Measurements from ENCODE around the gene PDZD2. TPM values are rescaled to one million over a fixed set of nuclear protein-coding genes. Genes with fewer than 3 reads are reported as not detected.
"Not testable (repeated sequence)": the region's sequence is repeated elsewhere in the genome, so short reads cannot be mapped to it uniquely, and the experiment has no call there.

PDZD2 gene
- polyA plus RNA-seq, 6 donors from 2014 or later: 0.05 to 0.24 (median 0.06) TPM; not detected in 1

DNA sequence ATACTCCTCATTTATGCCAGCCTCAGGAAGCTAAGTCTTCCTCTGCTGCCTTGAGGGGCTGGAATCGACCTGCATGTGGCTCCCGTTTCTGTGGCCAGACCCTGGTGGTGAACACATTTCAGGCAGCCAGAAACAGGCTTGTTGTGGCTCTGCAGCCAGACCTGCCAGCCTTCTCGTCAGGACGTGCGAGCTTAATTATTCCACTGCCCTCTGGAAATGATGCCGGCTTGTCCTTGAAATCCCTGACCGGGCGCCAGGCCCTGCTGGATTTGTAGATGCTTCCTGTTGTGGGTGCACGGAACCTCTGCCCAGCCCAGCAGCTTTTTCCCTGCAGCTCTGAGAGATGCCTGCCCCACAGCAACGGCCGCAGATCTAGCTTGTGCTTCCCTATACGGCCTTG is 41.6 kb downstream of the PDZD2 start:
- H3K27ac Mint-ChIP-seq: no peak overlapping the region
- ATAC-seq (ENCODE audit: low read depth in 2 of 2) (no peak), DNase-seq (no peak)
- H3K9me3 Mint-ChIP-seq: peaks cover 0 to 5% (median 0%) of the 10 kb centered on the region in 7 donors
- no peak overlapping the region for H3K4me3 Mint-ChIP-seq
- no peaks in the 10 kb centered on the region for H3K4me1 Mint-ChIP-seq
- peaks cover 0 to 4% (median 0%) of the 10 kb centered on the region in 3 donors for H3K27me3 Mint-ChIP-seq
- H3K36me3 Mint-ChIP-seq: no peaks in the 10 kb centered on the region

DNA sequence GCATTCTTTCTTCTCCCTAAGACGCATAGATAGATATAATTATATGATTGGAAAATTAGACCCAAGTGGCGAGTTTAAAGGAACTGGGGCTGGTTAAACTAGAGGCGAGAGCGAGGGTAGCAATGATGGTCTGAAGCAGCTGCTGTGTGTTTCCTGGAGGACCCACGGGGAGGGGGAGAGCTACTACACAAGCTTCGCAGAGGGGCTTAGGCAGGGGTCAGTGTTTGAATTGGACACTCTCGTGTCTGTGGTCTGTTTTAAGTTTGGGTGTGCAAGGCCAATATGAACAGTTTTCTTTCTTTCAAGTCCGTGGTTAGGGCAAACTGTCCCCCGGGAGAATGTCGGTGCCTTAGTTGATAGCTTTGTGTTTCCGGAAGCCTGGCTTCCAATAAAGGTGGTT is 43.1 kb downstream of the PDZD2 start:
- Mint-ChIP-seq H3K27me3 (peaks cover 0 to 4% (median 0%) of the 10 kb centered on the region in 3 donors), H3K36me3 (no peaks in the 10 kb centered on the region), H3K4me1 (no peaks in the 10 kb centered on the region), H3K4me3 (peak overlapping the region in 1 of 8 donors; percentile 75), H3K27ac (peak overlapping the region in 2 of 6 donors; percentile 8 to 12), H3K9me3 (peaks cover 0 to 1% (median 0%) of the 10 kb centered on the region in 7 donors)
- ATAC-seq (ENCODE audit: low read depth in 2 of 2): no peak
- no peak for DNase-seq

DNA sequence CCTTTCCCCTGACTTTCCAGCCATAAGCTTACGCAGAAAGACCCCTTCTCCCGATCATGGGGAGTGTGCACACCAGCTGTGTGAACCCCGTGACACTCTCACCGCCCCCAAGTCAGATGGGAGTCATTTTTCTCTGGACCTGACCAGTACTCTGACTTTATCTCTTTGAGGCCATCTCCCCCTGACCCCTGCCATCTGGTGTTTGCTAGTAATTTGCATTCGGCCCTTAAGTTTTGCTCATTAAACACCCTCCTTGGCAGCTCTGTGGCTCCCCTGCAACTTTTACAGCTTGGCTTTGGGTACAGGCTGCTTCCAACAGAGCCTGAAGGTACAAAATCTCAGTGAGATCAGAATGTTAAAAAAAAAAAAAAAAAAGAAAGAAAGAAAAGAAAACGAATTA is 43.9 kb downstream of the PDZD2 start:
- H3K27me3 Mint-ChIP-seq: peaks cover 0 to 4% (median 0%) of the 10 kb centered on the region in 3 donors
- no peak overlapping the region for H3K4me3 Mint-ChIP-seq
- no peaks in the 10 kb centered on the region for H3K4me1 Mint-ChIP-seq
- no peaks in the 10 kb centered on the region for H3K36me3 Mint-ChIP-seq
- no peak overlapping the region for H3K27ac Mint-ChIP-seq
- H3K9me3 Mint-ChIP-seq: peaks cover 0 to 1% (median 0%) of the 10 kb centered on the region in 7 donors
- ATAC-seq (ENCODE audit: low read depth in 2 of 2) (no peak), DNase-seq (no peak)

DNA sequence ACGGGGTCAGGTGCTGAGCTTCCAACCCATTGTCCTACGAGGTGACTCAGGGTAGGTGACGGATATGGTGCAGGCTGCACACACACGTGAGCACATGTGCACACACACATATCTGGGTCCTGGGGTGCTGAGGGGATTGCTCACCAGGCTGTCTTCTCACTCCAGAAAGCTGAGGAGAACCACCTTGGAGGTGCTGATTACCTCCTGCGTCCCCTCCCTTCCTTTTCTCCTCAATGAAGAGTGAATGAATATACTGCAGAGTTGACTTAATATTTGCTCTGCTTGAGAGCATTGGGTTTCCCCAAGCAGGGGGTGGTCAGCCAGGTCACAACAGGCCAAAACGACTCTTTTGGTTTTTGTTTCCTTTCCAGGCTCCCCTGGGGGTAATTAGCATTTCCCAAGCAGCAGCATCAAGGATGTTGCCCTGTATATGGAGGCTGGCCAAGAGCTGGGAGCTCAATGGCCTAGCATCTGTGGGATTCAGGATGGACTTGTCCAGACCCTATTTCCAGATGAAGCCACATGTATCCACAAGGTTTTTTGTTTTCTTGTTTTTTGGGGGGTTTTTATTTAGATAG is 49.7 kb downstream of the PDZD2 start:
- ATAC-seq (ENCODE audit: low read depth in 2 of 2) (no peak), DNase-seq (no peak)
- Mint-ChIP-seq H3K36me3 (no peaks in the 10 kb centered on the region), H3K27ac (no peak overlapping the region), H3K27me3 (peaks cover 0 to 4% (median 0%) of the 10 kb centered on the region in 3 donors), H3K4me1 (no peaks in the 10 kb centered on the region), H3K4me3 (no peak overlapping the region), H3K9me3 (peaks cover 0 to 5% (median 2%) of the 10 kb centered on the region in 7 donors)

DNA sequence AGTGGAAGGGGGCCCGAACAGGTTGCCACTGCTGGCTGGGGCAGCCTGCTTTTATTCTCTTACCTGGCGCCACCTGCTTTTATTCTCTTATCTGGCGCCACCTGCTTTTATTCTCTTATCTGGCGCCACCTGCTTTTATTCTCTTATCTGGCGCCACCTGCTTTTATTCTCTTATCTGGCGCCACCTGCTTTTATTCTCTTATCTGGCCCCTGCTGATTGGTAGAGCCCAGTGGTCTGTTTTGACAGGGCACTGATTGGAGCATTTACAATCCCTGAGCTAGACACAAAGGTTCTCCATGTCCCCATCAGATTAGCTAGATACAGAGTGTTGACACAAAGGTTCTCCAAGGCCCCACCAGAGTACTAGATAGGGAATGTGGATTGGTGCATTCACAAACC is 52.5 kb downstream of the PDZD2 start:
- not testable (repeated sequence) for H3K36me3 Mint-ChIP-seq; H3K4me1 Mint-ChIP-seq; H3K9me3 Mint-ChIP-seq; H3K27ac Mint-ChIP-seq; H3K4me3 Mint-ChIP-seq; ATAC-seq (ENCODE audit: low read depth in 2 of 2); H3K27me3 Mint-ChIP-seq; DNase-seq

DNA sequence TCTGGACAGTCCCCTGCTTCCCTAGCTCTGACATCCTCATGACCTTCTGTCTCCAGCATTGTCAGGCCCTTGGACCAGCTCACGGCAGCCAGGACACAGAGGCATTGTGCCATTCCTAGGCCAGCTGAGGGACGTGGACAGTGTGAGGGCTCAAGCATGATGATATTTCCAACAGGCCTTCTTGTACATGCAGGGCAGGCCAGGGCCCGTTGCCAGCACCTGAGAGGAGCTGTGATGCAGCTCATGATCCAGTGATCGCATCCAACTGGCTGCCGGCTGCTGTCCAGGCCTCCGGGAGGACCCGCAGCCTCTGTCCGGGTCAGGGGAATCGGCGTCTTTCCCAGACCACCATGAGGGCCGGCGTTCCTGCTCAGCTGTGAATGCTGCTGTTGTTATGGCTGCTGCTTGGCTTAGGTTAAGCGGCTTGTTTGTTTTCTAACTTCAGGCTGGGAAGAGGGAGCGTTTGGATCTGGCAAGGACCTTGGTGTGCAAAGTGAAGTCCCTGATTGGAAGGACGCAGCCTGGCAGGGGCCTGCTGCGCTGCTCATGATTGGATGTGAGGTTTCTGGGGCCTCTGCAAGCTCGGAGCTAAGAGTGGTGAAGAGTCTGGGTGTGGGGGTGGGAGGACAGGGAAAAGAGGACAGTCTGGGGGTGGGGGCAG is 53.8 kb downstream of the PDZD2 start:
- peak overlapping the region in 1 of 8 donors; percentile 25 for H3K4me3 Mint-ChIP-seq
- ATAC-seq (ENCODE audit: low read depth in 2 of 2) (no peak), DNase-seq (no peak)
- no peaks in the 10 kb centered on the region for H3K36me3 Mint-ChIP-seq
- no peaks in the 10 kb centered on the region for H3K27me3 Mint-ChIP-seq
- peaks cover 0 to 5% (median 2%) of the 10 kb centered on the region in 7 donors for H3K9me3 Mint-ChIP-seq
- no peak overlapping the region for H3K27ac Mint-ChIP-seq
- H3K4me1 Mint-ChIP-seq: no peaks in the 10 kb centered on the region

DNA sequence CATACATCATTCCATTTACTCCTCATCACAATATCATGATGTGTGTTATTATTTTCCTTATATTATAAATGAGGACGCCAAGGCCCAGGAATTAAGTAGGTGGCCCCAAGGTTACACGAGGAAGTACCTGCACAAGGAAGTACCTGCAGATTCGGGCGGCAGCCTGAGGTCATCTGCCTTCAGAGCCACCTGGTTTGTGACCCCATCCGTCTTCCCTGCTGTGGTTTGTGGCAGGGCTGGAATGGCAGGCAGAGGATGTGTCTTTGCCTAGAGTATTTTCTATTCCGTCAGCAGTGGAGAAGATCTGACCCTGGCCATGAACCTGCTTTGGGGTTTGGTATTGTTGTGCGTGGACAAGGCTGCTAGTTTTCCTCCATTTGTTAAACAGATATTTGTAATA is 59.7 kb downstream of the PDZD2 start:
- H3K9me3 Mint-ChIP-seq: peaks cover 0 to 5% (median 1%) of the 10 kb centered on the region in 7 donors
- no peaks in the 10 kb centered on the region for H3K36me3 Mint-ChIP-seq
- H3K27ac Mint-ChIP-seq: peak overlapping the region in 1 of 6 donors; percentile 63
- ATAC-seq (ENCODE audit: low read depth in 2 of 2): no peak
- H3K4me1 Mint-ChIP-seq: no peaks in the 10 kb centered on the region
- no peak for DNase-seq
- peaks cover 0 to 14% (median 14%) of the 10 kb centered on the region in 3 donors for H3K27me3 Mint-ChIP-seq
- H3K4me3 Mint-ChIP-seq: no peak overlapping the region

DNA sequence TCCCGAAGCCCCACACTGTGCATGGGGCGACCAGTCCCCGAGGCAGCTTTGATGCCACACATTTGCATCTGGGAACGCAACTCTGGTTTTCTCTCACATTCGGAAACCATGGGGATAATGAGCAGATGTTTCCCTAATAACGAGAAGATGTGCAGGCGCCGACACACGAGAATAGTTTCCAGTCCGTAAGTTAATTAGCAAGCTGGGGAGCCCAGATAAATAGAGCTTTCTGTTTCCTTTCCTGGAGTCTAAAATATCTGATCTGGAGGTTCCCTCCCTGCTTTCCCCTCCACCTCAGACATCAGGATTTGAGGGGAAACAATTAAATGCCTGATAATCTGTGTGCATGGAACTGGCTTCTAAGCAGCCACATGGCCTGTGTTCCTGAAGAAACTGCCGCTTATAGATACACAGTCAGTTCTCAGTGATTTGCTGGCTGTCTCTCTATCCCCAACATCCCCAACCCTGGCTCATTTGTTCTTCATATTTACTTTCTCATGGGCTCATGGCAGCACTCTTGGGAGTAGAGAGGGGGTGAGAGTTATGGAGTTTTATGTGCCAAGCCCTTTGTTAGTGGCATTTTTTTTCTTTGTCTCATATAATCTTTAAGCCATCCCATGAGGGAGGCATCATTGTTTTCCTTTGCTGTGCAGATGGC is 62.8 kb downstream of the PDZD2 start:
- Mint-ChIP-seq H3K9me3 (peaks cover 0 to 8% (median 5%) of the 10 kb centered on the region in 7 donors), H3K27ac (no peak overlapping the region), H3K36me3 (no peaks in the 10 kb centered on the region), H3K27me3 (peaks cover 0 to 14% (median 14%) of the 10 kb centered on the region in 3 donors), H3K4me3 (no peak overlapping the region), H3K4me1 (no peaks in the 10 kb centered on the region)
- ATAC-seq (ENCODE audit: low read depth in 2 of 2): no peak
- no peak for DNase-seq

DNA sequence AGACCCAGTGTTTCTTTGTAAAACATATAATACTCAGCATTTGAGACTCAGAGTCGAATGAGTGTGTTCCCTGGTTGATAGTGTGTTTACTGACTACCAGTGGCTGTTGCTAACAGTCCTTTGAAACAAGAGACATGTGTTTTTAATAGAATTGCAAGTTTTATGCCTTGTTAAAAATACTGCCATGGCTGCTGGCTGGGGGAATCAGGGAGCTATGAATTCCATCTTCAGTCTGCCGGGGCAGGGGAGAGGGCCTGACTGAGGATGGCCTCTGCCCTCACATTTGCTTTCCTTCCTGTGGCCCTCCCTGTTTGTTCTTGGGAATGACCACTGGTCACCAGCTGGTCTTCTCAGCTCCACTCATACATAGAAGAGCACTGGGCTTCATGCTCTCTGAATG is 63.8 kb downstream of the PDZD2 start:
- ATAC-seq (ENCODE audit: low read depth in 2 of 2): no peak
- H3K27me3 Mint-ChIP-seq: peaks cover 0 to 14% (median 14%) of the 10 kb centered on the region in 3 donors
- DNase-seq: no peak
- no peaks in the 10 kb centered on the region for H3K4me1 Mint-ChIP-seq
- H3K4me3 Mint-ChIP-seq: no peak overlapping the region
- H3K9me3 Mint-ChIP-seq: peaks cover 0 to 8% (median 5%) of the 10 kb centered on the region in 7 donors
- no peaks in the 10 kb centered on the region for H3K36me3 Mint-ChIP-seq
- no peak overlapping the region for H3K27ac Mint-ChIP-seq

DNA sequence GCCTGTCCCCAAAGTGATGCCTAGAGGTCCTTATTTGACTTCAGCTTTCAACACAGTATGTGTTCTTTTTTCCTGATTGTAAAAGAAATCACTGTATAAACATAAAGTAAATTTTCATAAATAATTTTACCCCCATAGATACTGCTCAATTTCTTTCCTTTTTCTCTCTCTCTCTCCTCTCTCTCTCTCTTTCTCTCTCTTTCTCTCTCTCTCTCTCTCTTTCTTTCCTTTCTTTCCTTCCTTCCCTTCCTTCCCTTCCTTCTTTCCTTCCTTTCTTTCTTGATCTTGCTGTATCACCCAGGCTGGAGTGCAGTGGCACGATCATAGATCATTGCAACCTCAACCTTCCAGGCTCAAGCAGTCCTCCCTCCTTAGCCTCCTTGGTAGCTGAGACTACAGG is 64.8 kb downstream of the PDZD2 start:
- no peaks in the 10 kb centered on the region for H3K36me3 Mint-ChIP-seq
- H3K4me3 Mint-ChIP-seq: no peak overlapping the region
- H3K27me3 Mint-ChIP-seq: peaks cover 0 to 14% (median 14%) of the 10 kb centered on the region in 3 donors
- H3K4me1 Mint-ChIP-seq: no peaks in the 10 kb centered on the region
- no peak overlapping the region for H3K27ac Mint-ChIP-seq
- ATAC-seq (ENCODE audit: low read depth in 2 of 2) (no peak), DNase-seq (no peak)
- peaks cover 0 to 8% (median 5%) of the 10 kb centered on the region in 7 donors for H3K9me3 Mint-ChIP-seq

DNA sequence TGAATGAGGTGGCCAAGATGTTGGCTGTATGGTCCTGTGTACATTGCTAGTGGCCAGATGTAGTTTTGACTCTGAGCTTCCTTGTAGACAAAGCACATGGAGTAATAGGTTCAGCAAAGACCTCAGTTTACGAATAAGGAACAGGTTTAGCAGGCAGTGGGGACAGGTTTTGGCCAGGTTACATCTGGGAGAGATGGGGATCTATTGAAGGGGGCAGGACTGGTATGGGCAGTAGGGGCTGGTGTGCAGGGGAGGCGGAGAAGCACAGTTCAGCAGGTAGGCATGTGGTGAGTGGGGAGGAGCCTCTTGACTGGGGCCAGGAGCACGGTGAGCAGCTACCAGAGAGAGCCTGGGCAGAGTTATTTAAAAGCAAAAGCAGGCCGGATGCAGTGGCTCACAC is 67.3 kb downstream of the PDZD2 start:
- ATAC-seq (ENCODE audit: low read depth in 2 of 2) (no peak), DNase-seq (no peak)
- Mint-ChIP-seq H3K27me3 (peaks cover 0 to 10% (median 5%) of the 10 kb centered on the region in 3 donors), H3K9me3 (peaks cover 0 to 8% (median 3%) of the 10 kb centered on the region in 7 donors), H3K4me3 (no peak overlapping the region), H3K36me3 (no peaks in the 10 kb centered on the region), H3K4me1 (no peaks in the 10 kb centered on the region), H3K27ac (no peak overlapping the region)

DNA sequence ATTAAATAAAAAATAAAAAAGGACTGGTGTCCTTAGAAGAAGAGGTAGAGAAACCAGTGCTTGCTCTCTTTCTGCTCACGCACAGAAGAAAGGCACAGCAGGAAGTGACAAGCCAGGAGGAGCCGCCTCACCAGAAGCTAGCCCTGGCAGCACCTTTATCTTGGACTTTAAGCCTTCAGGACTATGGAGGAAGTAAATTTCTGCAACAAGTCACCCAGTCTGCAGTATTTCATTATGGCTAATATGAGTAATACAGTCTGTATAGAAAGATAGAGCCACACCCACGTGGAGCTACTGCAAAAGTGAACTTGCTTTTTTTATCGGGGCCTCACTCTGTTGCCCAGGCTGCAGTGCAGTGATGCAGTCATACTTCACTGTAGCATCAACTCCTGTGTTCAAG is 68.4 kb downstream of the PDZD2 start:
- ATAC-seq (ENCODE audit: low read depth in 2 of 2) (no peak), DNase-seq (no peak)
- H3K4me3 Mint-ChIP-seq: no peak overlapping the region
- no peaks in the 10 kb centered on the region for H3K36me3 Mint-ChIP-seq
- H3K27ac Mint-ChIP-seq: no peak overlapping the region
- H3K4me1 Mint-ChIP-seq: no peaks in the 10 kb centered on the region
- H3K27me3 Mint-ChIP-seq: peaks cover 0 to 4% (median 0%) of the 10 kb centered on the region in 3 donors
- peaks cover 0 to 8% (median 3%) of the 10 kb centered on the region in 7 donors for H3K9me3 Mint-ChIP-seq

DNA sequence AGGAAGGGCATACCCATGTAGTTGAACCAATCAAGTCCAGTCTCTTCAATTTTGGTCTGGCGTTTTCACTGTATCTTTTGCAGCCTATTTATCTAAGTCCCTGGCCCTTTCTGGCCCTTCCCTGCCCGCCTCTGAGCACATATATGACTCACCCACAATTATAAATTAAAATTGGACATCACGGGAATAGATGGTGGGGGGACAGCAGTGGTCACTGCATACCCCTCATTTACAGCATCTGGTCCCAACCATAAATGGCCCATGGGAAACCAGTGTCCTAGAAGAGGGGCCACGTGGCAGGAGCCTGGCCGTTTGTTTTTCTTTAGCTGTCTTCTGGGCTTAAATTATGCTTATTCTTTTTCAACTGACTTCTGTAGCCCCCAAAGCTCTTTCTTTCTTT is 69.2 kb downstream of the PDZD2 start:
- no peak for ATAC-seq (ENCODE audit: low read depth in 2 of 2)
- Mint-ChIP-seq H3K9me3 (peaks cover 0 to 8% (median 2%) of the 10 kb centered on the region in 7 donors), H3K27me3 (no peaks in the 10 kb centered on the region)

DNA sequence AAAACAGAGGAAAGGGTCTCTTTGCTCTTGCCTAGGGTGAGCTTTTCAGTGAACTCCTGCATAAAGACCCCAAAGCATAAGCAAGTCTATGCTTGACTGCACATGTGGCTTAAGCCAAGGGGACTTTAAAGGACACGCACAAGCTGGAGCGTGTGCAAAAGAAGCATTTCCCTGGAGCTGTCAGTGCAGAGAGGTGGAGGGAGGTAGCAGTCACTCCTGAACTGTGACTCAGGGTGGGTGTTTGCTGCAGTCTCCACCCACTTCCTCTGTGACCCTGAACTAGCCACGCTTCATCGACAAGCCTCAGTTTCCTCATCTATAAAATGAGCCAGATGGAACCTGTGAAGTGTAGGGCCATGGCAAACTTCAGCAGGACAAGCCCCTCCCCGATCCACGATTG is 72.4 kb downstream of the PDZD2 start:
- ATAC-seq (ENCODE audit: low read depth in 2 of 2) (no peak), DNase-seq (no peak)
- Mint-ChIP-seq H3K27ac (no peak overlapping the region), H3K27me3 (no peaks in the 10 kb centered on the region), H3K4me1 (no peaks in the 10 kb centered on the region), H3K9me3 (peaks cover 0 to 3% (median 0%) of the 10 kb centered on the region in 7 donors), H3K36me3 (no peaks in the 10 kb centered on the region), H3K4me3 (no peak overlapping the region)

More for the DNA sequence above, 69.2 kb downstream of the PDZD2 start:
- Mint-ChIP-seq H3K27ac (no peak overlapping the region), H3K4me1 (no peaks in the 10 kb centered on the region), H3K4me3 (no peak overlapping the region), H3K36me3 (no peaks in the 10 kb centered on the region)
- DNase-seq: no peak
